HCEC 1CT (cell line): ENCODE results near the gene EOLA1.
"Not testable (repeated sequence)": the region's sequence is repeated elsewhere in the genome, so short reads cannot be mapped to it uniquely, and the experiment has no call there.

Experiments used
- DNase-seq: peaks from one replicate; pipeline ENCODE4 v3.0.0-alpha.2; 2017

EOLA1 gene

GRCh38 chrX:149540621-149541520 is at the start of gene EOLA1:
Gene EOLA1, plus strand, starts transcription at chrX:149541012. Its CDS starts 4,619 bp downstream, at chrX:149545631.
- DNase-seq, result peak; percentile 91

- no peak for DNase-seq
Observed at GRCh38 chrX:149491812-149492211, 49.0 kb upstream of the EOLA1 start.

GRCh38 chrX:149493567-149494562 is 46.9 kb upstream of the EOLA1 start:
- DNase-seq, result peak; percentile 9

- peak; percentile 8 for DNase-seq
Observed at GRCh38 chrX:149494844-149495565, 45.8 kb upstream of the EOLA1 start.

GRCh38 chrX:149495573-149496071 is 45.2 kb upstream of the EOLA1 start:
- peak; percentile 82 for DNase-seq

- DNase-seq, result no peak
Observed at GRCh38 chrX:149497054-149497453, 43.8 kb upstream of the EOLA1 start.

- DNase-seq, result peak; percentile 37
Observed at GRCh38 chrX:149497626-149498025, 43.2 kb upstream of the EOLA1 start.

- no peak for DNase-seq
Observed at GRCh38 chrX:149498767-149499166, 42.0 kb upstream of the EOLA1 start.

- DNase-seq, result no peak
Observed at GRCh38 chrX:149499766-149500165, 41.0 kb upstream of the EOLA1 start.

- DNase-seq, result not testable (repeated sequence)
Observed at GRCh38 chrX:149502923-149503322, 37.9 kb upstream of the EOLA1 start.

GRCh38 chrX:149503446-149503845 is 37.4 kb upstream of the EOLA1 start:
- peak; percentile 26 for DNase-seq

- no peak for DNase-seq
Observed at GRCh38 chrX:149504226-149504914, 36.4 kb upstream of the EOLA1 start.

- peak; percentile 75 for DNase-seq
Observed at GRCh38 chrX:149504915-149505651, 35.7 kb upstream of the EOLA1 start, which contains the start of gene IDS. Gene IDS, minus strand, starts transcription at chrX:149505306. Its CDS starts 169 bp downstream, at chrX:149505137.

GRCh38 chrX:149505671-149506070 is 35.1 kb upstream of the EOLA1 start:
- no peak for DNase-seq

GRCh38 chrX:149506349-149506748 is 34.5 kb upstream of the EOLA1 start:
- DNase-seq, result no peak

- no peak for DNase-seq
Observed at GRCh38 chrX:149508467-149508866, 32.3 kb upstream of the EOLA1 start.

GRCh38 chrX:149510386-149510785 is 30.4 kb upstream of the EOLA1 start:
- no peak for DNase-seq

- DNase-seq, result no peak
Observed at GRCh38 chrX:149511081-149511480, 29.7 kb upstream of the EOLA1 start.

GRCh38 chrX:149512225-149512885 is 28.5 kb upstream of the EOLA1 start:
- peak; percentile 17 for DNase-seq

- DNase-seq, result no peak
Observed at GRCh38 chrX:149513825-149514428, 26.9 kb upstream of the EOLA1 start.
